Measurements from ENCODE around the gene PHLDA2. TPM values are rescaled to one million over a fixed set of nuclear protein-coding genes. Genes with fewer than 3 reads are reported as not detected.

PHLDA2 gene
- total RNA-seq, 1 donor from 2014 or later: not detected

GRCh38 chr11:2899080-2899783, 30.0 kb downstream of the PHLDA2 start:
- peak overlapping the region; percentile 43 to 50 for H3K27ac ChIP-seq
- no peaks in the 10 kb centered on the region for H3K9me3 ChIP-seq
- no peaks in the 10 kb centered on the region for H3K27me3 ChIP-seq
- TF ChIP-seq CTCF (IDR thresholded peaks at IDR 0.05): no peak
- peaks cover 0 to 17% of the 10 kb centered on the region in 2 donors for H3K4me1 ChIP-seq
- intact Hi-C loops (cut with DNase I): no loop called here
- H3K36me3 ChIP-seq: no peaks in the 10 kb centered on the region
- no peak overlapping the region for H3K4me3 ChIP-seq
- no peak for DNase-seq (ENCODE audit: low spot score in 2 of 2)

GRCh38 chr11:2898366-2899079, 30.7 kb downstream of the PHLDA2 start:
- TF ChIP-seq CTCF (IDR thresholded peaks at IDR 0.05): no peak
- H3K9me3 ChIP-seq: no peaks in the 10 kb centered on the region
- no peaks in the 10 kb centered on the region for H3K27me3 ChIP-seq
- DNase-seq (ENCODE audit: low spot score in 2 of 2): peak; percentile 63 to 86
- intact Hi-C loops (cut with DNase I): no loop called here
- peak overlapping the region; percentile 43 to 50 for H3K27ac ChIP-seq
- H3K4me1 ChIP-seq: peaks cover 0 to 17% of the 10 kb centered on the region in 2 donors
- no peaks in the 10 kb centered on the region for H3K36me3 ChIP-seq
- H3K4me3 ChIP-seq: no peak overlapping the region

- H3K4me3 ChIP-seq: no peak overlapping the region
- no peak for TF ChIP-seq CTCF (IDR thresholded peaks at IDR 0.05)
- no peak for DNase-seq (ENCODE audit: low spot score in 2 of 2)
- intact Hi-C loops (cut with DNase I): no loop called here
- H3K36me3 ChIP-seq: no peaks in the 10 kb centered on the region
- H3K27ac ChIP-seq: no peak overlapping the region
- H3K4me1 ChIP-seq: peaks cover 0 to 13% of the 10 kb centered on the region in 2 donors
- H3K9me3 ChIP-seq: no peaks in the 10 kb centered on the region
- H3K27me3 ChIP-seq: no peaks in the 10 kb centered on the region
These were observed 32.2 kb downstream of the PHLDA2 start for GRCh38 chr11:2897048-2897447.

- Histone ChIP-seq H3K4me1 (peaks cover 3 to 11% of the 10 kb centered on the region in 2 donors), H3K36me3 (no peaks in the 10 kb centered on the region), H3K27me3 (no peaks in the 10 kb centered on the region), H3K9me3 (no peaks in the 10 kb centered on the region), H3K27ac (no peak overlapping the region), H3K4me3 (no peak overlapping the region)
- DNase-seq (ENCODE audit: low spot score in 2 of 2): no peak
- no peak for TF ChIP-seq CTCF (IDR thresholded peaks at IDR 0.05)
- intact Hi-C loops (cut with DNase I): no loop called here
These were observed 33.2 kb downstream of the PHLDA2 start for GRCh38 chr11:2896047-2896446.

GRCh38 chr11:2893935-2894334, 35.3 kb downstream of the PHLDA2 start:
- Histone ChIP-seq H3K9me3 (no peaks in the 10 kb centered on the region), H3K4me1 (peaks cover 3 to 11% of the 10 kb centered on the region in 2 donors), H3K27me3 (no peaks in the 10 kb centered on the region), H3K4me3 (no peak overlapping the region), H3K27ac (no peak overlapping the region), H3K36me3 (no peaks in the 10 kb centered on the region)
- intact Hi-C loops (cut with DNase I): no loop called here
- TF ChIP-seq CTCF (IDR thresholded peaks at IDR 0.05): no peak
- DNase-seq (ENCODE audit: low spot score in 2 of 2): no peak
